HG02973 (cell line): Measurements from ENCODE around the gene NEDD9.

ENCODE experiments used
- ATAC-seq: cut with Tn5 transposase; IDR thresholded peaks from one replicate; pipeline ENCODE4 v1.9.1; 2021; ENCODE audit warnings: moderate library complexity; ENCODE audit not compliant: unreplicated experiment

Gene NEDD9, protein sequence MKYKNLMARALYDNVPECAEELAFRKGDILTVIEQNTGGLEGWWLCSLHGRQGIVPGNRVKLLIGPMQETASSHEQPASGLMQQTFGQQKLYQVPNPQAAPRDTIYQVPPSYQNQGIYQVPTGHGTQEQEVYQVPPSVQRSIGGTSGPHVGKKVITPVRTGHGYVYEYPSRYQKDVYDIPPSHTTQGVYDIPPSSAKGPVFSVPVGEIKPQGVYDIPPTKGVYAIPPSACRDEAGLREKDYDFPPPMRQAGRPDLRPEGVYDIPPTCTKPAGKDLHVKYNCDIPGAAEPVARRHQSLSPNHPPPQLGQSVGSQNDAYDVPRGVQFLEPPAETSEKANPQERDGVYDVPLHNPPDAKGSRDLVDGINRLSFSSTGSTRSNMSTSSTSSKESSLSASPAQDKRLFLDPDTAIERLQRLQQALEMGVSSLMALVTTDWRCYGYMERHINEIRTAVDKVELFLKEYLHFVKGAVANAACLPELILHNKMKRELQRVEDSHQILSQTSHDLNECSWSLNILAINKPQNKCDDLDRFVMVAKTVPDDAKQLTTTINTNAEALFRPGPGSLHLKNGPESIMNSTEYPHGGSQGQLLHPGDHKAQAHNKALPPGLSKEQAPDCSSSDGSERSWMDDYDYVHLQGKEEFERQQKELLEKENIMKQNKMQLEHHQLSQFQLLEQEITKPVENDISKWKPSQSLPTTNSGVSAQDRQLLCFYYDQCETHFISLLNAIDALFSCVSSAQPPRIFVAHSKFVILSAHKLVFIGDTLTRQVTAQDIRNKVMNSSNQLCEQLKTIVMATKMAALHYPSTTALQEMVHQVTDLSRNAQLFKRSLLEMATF

GRCh38 chr6:11232193-11232769, at the start of gene NEDD9:
NEDD9 (minus strand) TSS chr6:11232668; CDS start chr6:11232515, 153 bp downstream.
- ATAC-seq: peak; percentile 99

DNA sequence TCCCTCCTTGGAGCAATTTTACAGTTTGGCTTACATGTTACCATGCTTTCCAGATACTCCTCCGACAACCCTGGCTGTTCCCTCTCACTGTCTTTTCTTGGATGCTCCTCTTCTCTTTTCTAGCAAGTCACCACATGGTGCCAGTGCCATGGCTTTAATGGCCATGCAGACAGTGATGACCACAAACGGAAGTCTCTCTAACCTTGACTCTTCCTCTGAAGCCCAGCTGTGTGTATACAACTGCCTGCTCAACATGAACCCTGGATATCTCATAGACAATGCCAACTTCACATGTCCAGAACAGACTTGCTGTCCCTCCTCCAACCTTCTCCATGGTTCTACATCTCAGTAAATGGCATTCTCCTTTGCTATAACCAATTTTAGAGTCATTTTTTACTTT, 49.8 kb upstream of the NEDD9 start:
- no peak for ATAC-seq

DNA sequence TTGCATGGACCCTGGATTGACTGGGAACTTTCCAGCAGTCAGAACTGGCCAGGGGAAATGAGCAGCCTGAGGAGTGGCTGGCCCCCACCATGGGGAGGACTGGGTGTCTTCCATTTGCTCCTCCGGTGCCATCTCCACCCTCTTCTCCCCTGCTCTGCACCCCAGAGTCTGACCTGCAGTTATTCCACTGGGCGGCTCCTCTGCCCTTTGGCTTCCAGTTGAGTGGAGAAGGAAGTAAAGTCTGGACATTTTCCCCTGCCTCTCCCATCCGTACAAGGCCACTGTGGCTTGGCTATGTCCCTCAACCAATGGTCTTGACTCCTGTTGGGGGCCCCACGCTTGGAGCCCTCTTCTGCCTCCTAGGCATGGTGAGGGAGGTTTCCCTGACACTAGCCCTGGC, 47.9 kb upstream of the NEDD9 start:
- no peak for ATAC-seq

GRCh38 chr6:11279284-11279689, 46.8 kb upstream of the NEDD9 start:
- ATAC-seq: no peak

- ATAC-seq: no peak
These were observed 45.7 kb upstream of the NEDD9 start for GRCh38 chr6:11278207-11278559.

- peak; percentile 52 for ATAC-seq
These were observed 45.1 kb upstream of the NEDD9 start for GRCh38 chr6:11277275-11278206.

GRCh38 chr6:11276911-11277274, 44.4 kb upstream of the NEDD9 start:
- no peak for ATAC-seq

DNA sequence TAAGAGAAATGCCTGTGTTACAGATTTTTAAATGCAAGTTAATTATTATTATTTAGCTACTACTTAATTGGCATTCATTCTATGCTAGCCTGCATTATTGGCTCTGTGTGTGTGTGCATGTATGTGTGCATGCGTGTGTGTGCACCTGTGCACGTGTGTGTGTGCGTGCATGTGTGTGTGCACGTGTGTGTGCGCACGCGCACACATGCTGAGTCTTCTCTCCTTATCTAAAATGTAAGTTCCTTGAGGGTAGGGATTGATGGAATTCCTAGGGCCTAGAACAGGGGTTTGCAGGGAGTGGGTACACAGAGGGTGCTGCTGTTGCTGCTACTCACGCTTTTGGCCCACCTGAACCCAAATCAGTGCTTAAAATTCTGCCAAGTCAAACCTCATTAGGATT, 43.8 kb upstream of the NEDD9 start:
- ATAC-seq: no peak

DNA sequence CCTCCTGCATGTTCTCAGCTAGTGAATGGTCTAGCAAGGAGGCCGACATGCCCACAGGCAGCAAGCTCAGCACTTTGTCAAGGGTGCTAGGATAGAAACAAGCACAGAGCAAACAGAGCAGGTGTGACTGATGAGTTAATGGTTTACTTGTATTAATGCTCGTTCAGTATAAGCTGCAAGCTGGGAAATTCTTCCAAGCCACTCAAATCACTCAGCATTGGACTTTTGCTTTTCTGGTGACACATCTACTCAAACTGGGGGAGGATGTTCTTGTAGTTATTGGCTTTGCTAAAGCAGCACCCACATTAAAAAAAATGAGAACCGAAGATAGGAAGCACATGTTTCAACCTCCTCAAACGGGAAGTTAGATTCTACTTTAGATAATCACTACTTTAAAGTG, 43.1 kb upstream of the NEDD9 start:
- peak; percentile 75 for ATAC-seq

DNA sequence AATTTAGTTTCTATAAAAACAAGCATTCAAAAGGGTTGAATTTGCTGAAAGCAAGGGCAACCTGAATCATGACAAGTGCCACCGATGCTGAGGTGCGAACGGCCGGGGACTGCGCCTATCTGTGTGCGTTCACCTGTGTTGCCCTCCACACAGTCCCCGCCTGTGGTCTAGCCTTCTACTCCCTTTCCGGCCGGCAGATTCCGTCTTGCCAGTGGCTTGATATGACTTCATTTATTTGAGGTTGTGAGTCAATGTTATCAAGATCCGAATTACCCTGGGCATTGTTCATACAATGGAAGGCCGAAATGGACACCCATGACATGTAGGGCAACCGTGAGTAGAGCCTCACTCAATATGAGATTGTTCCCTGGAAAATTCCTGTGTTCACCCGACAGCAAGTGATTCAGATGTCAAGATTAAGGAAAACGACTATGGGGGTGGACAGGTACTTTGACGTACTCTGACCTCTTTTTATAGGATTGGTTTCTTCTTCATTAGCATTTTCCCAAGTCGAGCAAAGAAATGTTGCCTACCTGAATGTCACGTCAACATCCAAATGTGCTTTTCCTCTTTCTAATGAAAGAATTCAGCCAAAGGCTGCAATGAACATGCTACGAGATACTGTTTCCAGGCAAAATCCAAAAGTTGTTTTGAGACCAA, 41.1 kb upstream of the NEDD9 start:
- ATAC-seq: no peak

DNA sequence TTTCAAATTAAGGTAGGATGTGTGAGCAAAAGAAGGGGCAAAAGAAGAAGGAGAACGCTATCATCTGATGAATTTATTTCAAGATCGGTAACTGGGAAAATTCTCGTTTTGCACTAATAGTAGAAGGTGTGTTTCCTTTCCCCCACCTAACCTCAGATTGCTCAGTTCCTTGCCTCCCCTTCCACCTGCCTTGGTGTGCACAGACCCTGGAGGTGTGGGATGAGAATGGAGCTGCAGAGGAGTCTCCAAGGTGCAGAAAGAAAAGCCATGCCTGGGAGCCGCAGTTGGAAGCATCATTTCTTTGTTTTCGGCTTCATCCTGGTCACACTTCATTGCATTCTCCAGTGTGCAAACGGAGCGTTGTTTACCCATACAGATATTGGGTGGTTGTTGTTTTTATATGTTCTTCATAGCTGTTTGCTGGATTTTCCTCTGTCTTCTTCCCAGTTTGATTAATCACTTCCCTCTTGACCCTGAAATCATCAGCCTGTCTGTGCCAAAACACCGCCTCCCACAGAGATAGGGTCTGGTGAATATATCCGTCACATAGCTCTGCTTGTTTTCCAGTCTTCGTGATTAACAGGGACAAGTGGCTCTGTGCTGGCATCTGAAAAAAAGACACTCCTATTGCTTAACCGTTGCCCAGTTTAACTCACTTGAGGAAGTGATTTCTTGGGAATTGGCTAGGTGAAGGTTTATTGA, 40.2 kb upstream of the NEDD9 start:
- no peak for ATAC-seq

GRCh38 chr6:11271228-11272020, 39.0 kb upstream of the NEDD9 start:
- no peak for ATAC-seq

GRCh38 chr6:11270030-11271027, 37.9 kb upstream of the NEDD9 start:
- ATAC-seq: no peak

- no peak for ATAC-seq
These were observed 36.5 kb upstream of the NEDD9 start for GRCh38 chr6:11268978-11269377.

GRCh38 chr6:11266926-11267325, 34.5 kb upstream of the NEDD9 start:
- no peak for ATAC-seq

GRCh38 chr6:11265932-11266331, 33.5 kb upstream of the NEDD9 start:
- ATAC-seq: no peak

DNA sequence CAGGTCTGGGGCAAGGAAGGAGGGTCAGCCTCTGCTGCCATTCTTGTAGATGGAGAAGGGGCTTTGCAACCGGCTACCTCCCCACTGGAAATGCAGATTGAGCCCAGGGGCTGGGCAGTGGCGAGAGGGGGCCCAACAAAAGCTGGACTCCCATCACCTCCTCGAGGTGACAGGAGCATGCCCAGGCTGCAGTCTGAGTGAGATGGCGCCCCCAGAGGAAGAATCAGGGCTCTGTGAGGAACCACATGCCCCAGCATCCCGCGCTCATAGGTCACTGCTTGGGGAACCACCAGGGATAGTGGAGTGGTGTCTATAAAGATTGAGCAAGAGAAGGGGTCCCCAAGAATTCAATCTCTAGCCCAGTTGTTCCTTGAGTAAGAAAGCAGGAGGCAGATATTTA, 31.6 kb upstream of the NEDD9 start:
- ATAC-seq: no peak

DNA sequence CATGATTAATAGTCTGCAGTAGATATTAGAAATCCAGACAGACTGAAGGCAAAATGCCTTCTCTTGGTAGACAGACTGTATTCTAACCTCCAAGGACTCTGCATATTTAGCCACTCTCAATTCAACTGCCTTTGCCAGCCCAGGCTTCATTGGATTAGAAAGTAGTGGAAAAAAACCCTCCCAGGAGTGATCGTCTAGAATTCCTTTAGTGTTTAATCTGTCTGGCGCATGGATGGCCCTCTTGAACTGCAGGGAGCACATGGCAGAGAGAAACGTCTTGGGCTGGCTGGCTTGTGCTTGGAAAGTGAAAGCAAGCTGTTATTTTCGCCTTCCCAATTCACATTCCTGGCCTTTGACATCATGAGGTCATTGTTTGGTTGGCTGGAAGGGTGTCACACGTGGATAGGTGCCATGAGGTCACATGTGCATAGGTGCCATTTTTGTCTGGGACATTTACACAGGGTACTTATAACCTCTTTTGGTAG, 30.9 kb upstream of the NEDD9 start:
- ATAC-seq: no peak
